ENCODE data around the gene ATP2C1.
"Not testable (repeated sequence)": the region's sequence is repeated elsewhere in the genome, so short reads cannot be mapped to it uniquely, and the experiment has no call there.

Gene ATP2C1

GRCh38 chr3:130990282-130990681 lies 96.4 kb downstream of the ATP2C1 start:
- no peak for DNase-seq

GRCh38 chr3:130991126-130991525 lies 97.2 kb downstream of the ATP2C1 start:
- DNase-seq = no peak

GRCh38 chr3:130992344-130992743 lies 98.5 kb downstream of the ATP2C1 start:
- DNase-seq = no peak

GRCh38 chr3:130997289-130997688 lies 103.4 kb downstream of the ATP2C1 start:
- DNase-seq = no peak

GRCh38 chr3:131001071-131001470 lies 107.2 kb downstream of the ATP2C1 start:
- no peak for DNase-seq

GRCh38 chr3:131004603-131005002 lies 110.7 kb downstream of the ATP2C1 start:
- no peak for DNase-seq

- DNase-seq = no peak
Observed at GRCh38 chr3:131007256-131007655, 113.4 kb downstream of the ATP2C1 start.

- no peak for DNase-seq
Observed at GRCh38 chr3:131007782-131008181, 113.9 kb downstream of the ATP2C1 start.

- no peak for DNase-seq
Observed at GRCh38 chr3:131008326-131008725, 114.4 kb downstream of the ATP2C1 start.

- no peak for DNase-seq
Observed at GRCh38 chr3:131009698-131010097, 115.8 kb downstream of the ATP2C1 start.

- no peak for DNase-seq
Observed at GRCh38 chr3:131018970-131019369, 125.1 kb downstream of the ATP2C1 start.

GRCh38 chr3:131020122-131020693 lies 126.3 kb downstream of the ATP2C1 start:
- peak; percentile 91 to 94 for DNase-seq

GRCh38 chr3:131025539-131025938 lies 131.7 kb downstream of the ATP2C1 start:
- no peak for DNase-seq

GRCh38 chr3:131026321-131027151 lies 132.7 kb downstream of the ATP2C1 start, which contains the start of the genes ASTE1 and NEK11:
Gene ASTE1, minus strand, starts transcription at chr3:131026825. Its CDS starts 1,519 bp downstream, at chr3:131025306.
Gene NEK11, plus strand, starts transcription at chr3:131026877. Its CDS starts 2,832 bp downstream, at chr3:131029709.
- DNase-seq = peak; percentile 84 to 90

- no peak for DNase-seq
Observed at GRCh38 chr3:131028844-131029243, 135.0 kb downstream of the ATP2C1 start.

- no peak for DNase-seq
Observed at GRCh38 chr3:131031660-131032059, 137.8 kb downstream of the ATP2C1 start.

- DNase-seq = peak; percentile 64 to 65
Observed at GRCh38 chr3:131033480-131034080, 139.7 kb downstream of the ATP2C1 start.

- no peak for DNase-seq
Observed at GRCh38 chr3:131036200-131036816, 142.4 kb downstream of the ATP2C1 start.

- DNase-seq = no peak
Observed at GRCh38 chr3:131036986-131037385, 143.1 kb downstream of the ATP2C1 start.

GRCh38 chr3:131038326-131038725 lies 144.4 kb downstream of the ATP2C1 start:
- DNase-seq = no peak

- not testable (repeated sequence) for DNase-seq
Observed at GRCh38 chr3:131042271-131042985, 148.5 kb downstream of the ATP2C1 start.

- no peak for DNase-seq
Observed at GRCh38 chr3:131047582-131047981, 153.7 kb downstream of the ATP2C1 start.

GRCh38 chr3:131048030-131048429 lies 154.1 kb downstream of the ATP2C1 start:
- no peak for DNase-seq

All from Kasumi-1 (cell line).